Transverse colon (tissue), 3 donors: ENCODE data around the gene PLEKHA7.

Experiments used
- CTCF ChIP-seq, 5 experiments: fragments of 200-600 bp in 3 of 5; fragments of 450-650 bp in 2 of 5; sonication (generic) in 3 of 5; IDR thresholded peaks; 1 replicate in 2 of 5; 2 replicates in 3 of 5; pipeline ENCODE4 v1.5.1; 2016 to 2017; ENCODE audit warnings: antibody characterized with exemption in 5 of 5, inconsistent platforms in 3 of 5, mild to moderate bottlenecking in 2 of 5, moderate library complexity in 1 of 5
- EP300 ChIP-seq: sonication (generic); formaldehyde crosslinking; IDR thresholded peaks from one replicate; pipeline ENCODE4 v1.6.1; 2017; ENCODE audit warnings: antibody characterized with exemption, low read depth

GRCh38 chr11:16874275-16874975 is 139.8 kb downstream of the PLEKHA7 start:
- TF ChIP-seq EP300 (no peak), CTCF (IDR thresholded peaks at IDR 0.05) (no peak)
